Esophagus (tissue), 2 donors: ENCODE measurements around the gene FKRP. TPM values are rescaled to one million over a fixed set of nuclear protein-coding genes. Genes with fewer than 3 reads are reported as not detected.
"Not testable (repeated sequence)": the region's sequence is repeated elsewhere in the genome, so short reads cannot be mapped to it uniquely, and the experiment has no call there.

ENCODE experiments used
- H3K27ac ChIP-seq, 2 donors: one replicate each; pipeline ENCODE4 v1.5.1; 2013; ENCODE audit warnings: low read depth in 2 of 2, mild to moderate bottlenecking in 2 of 2, inconsistent platforms in 1 of 2, low read length in 1 of 2, moderate library complexity in 1 of 2
- H3K27me3 ChIP-seq, 2 donors: one replicate each; pipeline ENCODE4 v1.6.1; 2013; ENCODE audit warnings: low read length in 2 of 2, control low read depth in 1 of 2, mild to moderate bottlenecking in 1 of 2; ENCODE audit not compliant: insufficient read depth in 2 of 2, control insufficient read depth in 1 of 2
- H3K36me3 ChIP-seq, 2 donors: one replicate each; pipeline ENCODE4 v1.6.1; 2013; ENCODE audit warnings: low read length in 1 of 2; ENCODE audit not compliant: control insufficient read depth in 2 of 2, insufficient read depth in 2 of 2
- H3K4me1 ChIP-seq, 2 donors: one replicate each; pipeline ENCODE4 v1.6.1; 2013; ENCODE audit warnings: low read length in 1 of 2; ENCODE audit not compliant: control insufficient read depth in 2 of 2, insufficient read depth in 2 of 2
- H3K4me3 ChIP-seq, 2 donors: one replicate each; pipeline ENCODE4 v1.5.1; 2013; ENCODE audit warnings: low read length in 2 of 2, mild to moderate bottlenecking in 2 of 2, low read depth in 1 of 2, moderate library complexity in 1 of 2
- H3K9me3 ChIP-seq, 2 donors: one replicate each; pipeline ENCODE4 v1.6.1; 2013; ENCODE audit warnings: mild to moderate bottlenecking in 2 of 2, low read depth in 1 of 2, low read length in 1 of 2, moderate library complexity in 1 of 2; ENCODE audit not compliant: control insufficient read depth in 2 of 2, insufficient read depth in 1 of 2
- WGBS, 2 donors: extraction: QIAGEN DNeasy Blood & Tissue Kit; methylation state at CpG; one replicate each; pipeline ENCODE4 v1.1.7; 2013; 5-methylcytosine and 5-hydroxymethylcytosine counted together
- polyA plus RNA-seq, 2 donors: library from polyadenylated mRNA; stranded (reverse); fragments of 200-250 nt; gene quantifications; one replicate each; pipeline ENCODE4 v1.2.3, GENCODE V29; 2013
- donor health status: healthy with polysubstance abuse.
- donor health status: Bipolar disorder and iron deficiency.

FKRP gene
- polyA plus RNA-seq, 2 donors: 7.1 to 10.1 TPM

- not testable (repeated sequence) for H3K27me3 ChIP-seq, H3K9me3 ChIP-seq, H3K4me1 ChIP-seq, H3K27ac ChIP-seq, H3K36me3 ChIP-seq, H3K4me3 ChIP-seq
- 95% methylated on average over 4 of the region's 4 CpGs for WGBS, 2 donors
Measured at GRCh38 chr19:46804432-46804831, 58.6 kb downstream of the FKRP start.

GRCh38 chr19:46806656-46807055 is 60.8 kb downstream of the FKRP start:
- 77 to 78% methylated on average over 7 of the region's 7 CpGs for WGBS, 2 donors

More at GRCh38 chr19:46806656-46807055, 60.8 kb downstream of the FKRP start:
- Histone ChIP-seq H3K27ac (peak overlapping the region in 1 of 2 donors; percentile 3), H3K36me3 (no peaks in the 10 kb centered on the region), H3K4me1 (peaks cover 0 to 3% of the 10 kb centered on the region in 2 donors), H3K9me3 (no peaks in the 10 kb centered on the region), H3K4me3 (no peak overlapping the region), H3K27me3 (no peaks in the 10 kb centered on the region)

Other genes with a start within 250 kb of the FKRP start
- 10 to 100 TPM; 87.0 to 90.8 TPM for gene CALM3, start 144.7 kb upstream of the FKRP start, polyA plus RNA-seq
- under 1 TPM; 0.47 to 0.86 TPM for gene PTGIR, start 121.0 kb upstream of the FKRP start, polyA plus RNA-seq
- not detected for gene GNG8, start 109.9 kb upstream of the FKRP start, polyA plus RNA-seq
- gene DACT3, start 84.9 kb upstream of the FKRP start, polyA plus RNA-seq: 1 to 10 TPM; 1.1 to 3.2 TPM
- 10 to 100 TPM; 30.1 to 34.7 TPM for gene PRKD2, start 28.9 kb upstream of the FKRP start, polyA plus RNA-seq
- gene STRN4, start 393 bp downstream of the FKRP start, polyA plus RNA-seq: 10 to 100 TPM; 53.2 to 55.6 TPM
- gene SLC1A5, start 42.5 kb downstream of the FKRP start, polyA plus RNA-seq: 10 to 100 TPM; 40.3 to 84.4 TPM
- gene AP2S1, start 104.8 kb downstream of the FKRP start, polyA plus RNA-seq: 100 to 1,000 TPM in 1 of 2 donors, 10 to 100 TPM in 1; 71.2 to 157 TPM
- gene ARHGAP35, start 114.9 kb downstream of the FKRP start, polyA plus RNA-seq: 10 to 100 TPM in 1 of 2 donors, 1 to 10 TPM in 1; 9.6 to 15.2 TPM